Nucleus accumbens (tissue), 56 donors: ENCODE results near the gene YAF2.

Experiments
- DNase-seq, 56 donors: peaks; one replicate each; lab custom pipeline; 2025; lab: John Stamatoyannopoulos, UW

Gene YAF2

DNA sequence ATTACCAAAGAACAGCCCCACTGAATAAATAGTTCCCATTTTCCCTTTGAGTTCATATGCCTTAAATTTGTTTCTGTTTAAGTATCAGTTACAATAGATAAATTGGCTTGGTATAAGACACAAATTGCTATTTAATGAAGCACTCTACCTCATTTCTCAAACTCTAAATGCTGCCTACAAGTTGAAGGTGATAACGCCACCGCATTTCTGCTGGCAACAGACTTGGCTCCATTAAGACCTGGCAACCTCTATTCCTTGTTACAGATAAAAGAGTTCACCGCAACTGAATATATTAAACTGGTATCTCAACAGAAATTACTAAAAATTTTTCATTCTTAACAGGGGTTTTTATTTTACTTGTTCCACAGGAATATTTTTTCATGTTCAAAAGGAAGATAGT lies 129.0 kb downstream of the YAF2 start:
- DNase-seq = no peak
